ENCODE measurements around the gene SEMA4D.

The SEMA4D gene

GRCh38 chr9:89328064-89328463 is 169.8 kb downstream of the SEMA4D start:
- TF ChIP-seq EZH2phosphoT487 (IDR thresholded peaks at IDR 0.05; ENCODE audit: borderline replicate concordance) = no peak
- TF ChIP-seq CTCF (conservative IDR thresholded peaks at IDR 0.05; ENCODE audit: low read length) = no peak
- peaks cover 51% of the 10 kb centered on the region for H3K36me3 ChIP-seq (ENCODE audit: insufficient read depth, low read length)
- H3K79me2 ChIP-seq (ENCODE audit: insufficient read depth, low read length) = peaks cover 22% of the 10 kb centered on the region

GRCh38 chr9:89325733-89326132 is 172.2 kb downstream of the SEMA4D start:
- peaks cover 5% of the 10 kb centered on the region for H3K4me1 ChIP-seq (ENCODE audit: insufficient read depth, low read length, poor library complexity, severe bottlenecking)
- H3K9ac ChIP-seq (ENCODE audit: low read depth, low read length, poor library complexity, severe bottlenecking) = no peak overlapping the region
- no peaks in the 10 kb centered on the region for H3K9me3 ChIP-seq (ENCODE audit: insufficient read depth, low read depth, low read length)
- H4K20me1 ChIP-seq (ENCODE audit: insufficient read depth, low read length, poor library complexity, severe bottlenecking) = peaks cover 8% of the 10 kb centered on the region
- H3K4me2 ChIP-seq (ENCODE audit: low read depth, low read length, poor library complexity, severe bottlenecking) = no peak overlapping the region
- TF ChIP-seq EZH2phosphoT487 (IDR thresholded peaks at IDR 0.05; ENCODE audit: borderline replicate concordance) (no peak), CTCF (conservative IDR thresholded peaks at IDR 0.05; ENCODE audit: low read length) (no peak)
- peaks cover 44% of the 10 kb centered on the region for H3K79me2 ChIP-seq (ENCODE audit: insufficient read depth, low read length)
- H3K4me3 ChIP-seq (ENCODE audit: low read length, poor library complexity, severe bottlenecking) = no peak overlapping the region
- peaks cover 35% of the 10 kb centered on the region; the same call in 1 of the 2 replicates for H3K36me3 ChIP-seq (ENCODE audit: insufficient read depth, low read length)
- no peak overlapping the region for H2AFZ ChIP-seq (ENCODE audit: low read length)
- H3K9me2 ChIP-seq (replicated peaks; ENCODE audit: low read depth, low read length) = no peaks in the 10 kb centered on the region
- H3K27me3 ChIP-seq (ENCODE audit: insufficient read depth, low read length, poor library complexity, severe bottlenecking) = no peaks in the 10 kb centered on the region
- no peaks in the 10 kb centered on the region for H3F3A ChIP-seq (ENCODE audit: low read depth)

More at GRCh38 chr9:89328064-89328463, 169.8 kb downstream of the SEMA4D start:
- no peaks in the 10 kb centered on the region for H3K9me3 ChIP-seq (ENCODE audit: insufficient read depth, low read depth, low read length)
- no peak overlapping the region for H3K4me3 ChIP-seq (ENCODE audit: low read length, poor library complexity, severe bottlenecking)
- H3F3A ChIP-seq (ENCODE audit: low read depth) = no peaks in the 10 kb centered on the region
- peaks cover 3% of the 10 kb centered on the region for H4K20me1 ChIP-seq (ENCODE audit: insufficient read depth, low read length, poor library complexity, severe bottlenecking)
- no peaks in the 10 kb centered on the region for H3K27me3 ChIP-seq (ENCODE audit: insufficient read depth, low read length, poor library complexity, severe bottlenecking)
- no peak overlapping the region for H3K9ac ChIP-seq (ENCODE audit: low read depth, low read length, poor library complexity, severe bottlenecking)
- H2AFZ ChIP-seq (ENCODE audit: low read length) = no peak overlapping the region
- no peaks in the 10 kb centered on the region for H3K9me2 ChIP-seq (replicated peaks; ENCODE audit: low read depth, low read length)
- H3K4me1 ChIP-seq (ENCODE audit: insufficient read depth, low read length, poor library complexity, severe bottlenecking) = no peaks in the 10 kb centered on the region
- H3K4me2 ChIP-seq (ENCODE audit: low read depth, low read length, poor library complexity, severe bottlenecking) = no peak overlapping the region

- Histone ChIP-seq H2AFZ (ENCODE audit: low read length) (no peak overlapping the region), H3K4me2 (ENCODE audit: low read depth, low read length, poor library complexity, severe bottlenecking) (no peak overlapping the region), H3K9ac (ENCODE audit: low read depth, low read length, poor library complexity, severe bottlenecking) (no peak overlapping the region), H3F3A (ENCODE audit: low read depth) (peaks cover 6% of the 10 kb centered on the region; the same call in 1 of the 2 replicates), H3K36me3 (ENCODE audit: insufficient read depth, low read length) (peaks cover 14% of the 10 kb centered on the region; the same call in 1 of the 2 replicates), H3K9me3 (ENCODE audit: insufficient read depth, low read depth, low read length) (no peaks in the 10 kb centered on the region), H3K27me3 (ENCODE audit: insufficient read depth, low read length, poor library complexity, severe bottlenecking) (no peaks in the 10 kb centered on the region), H3K4me3 (ENCODE audit: low read length, poor library complexity, severe bottlenecking) (no peak overlapping the region), H3K79me2 (ENCODE audit: insufficient read depth, low read length) (peaks cover 62% of the 10 kb centered on the region), H3K4me1 (ENCODE audit: insufficient read depth, low read length, poor library complexity, severe bottlenecking) (peaks cover 23% of the 10 kb centered on the region), H3K9me2 (replicated peaks; ENCODE audit: low read depth, low read length) (no peaks in the 10 kb centered on the region), H4K20me1 (ENCODE audit: insufficient read depth, low read length, poor library complexity, severe bottlenecking) (peaks cover 16% of the 10 kb centered on the region)
- TF ChIP-seq CTCF (conservative IDR thresholded peaks at IDR 0.05; ENCODE audit: low read length) = no peak
- no peak for TF ChIP-seq EZH2phosphoT487 (IDR thresholded peaks at IDR 0.05; ENCODE audit: borderline replicate concordance)
Measured at GRCh38 chr9:89323390-89323789, 174.5 kb downstream of the SEMA4D start.
